Effector CD8-positive, alpha-beta T cell (primary cell): ENCODE measurements around the gene ZBTB46.

Source experiments
- DNase-seq: peaks from one replicate; lab custom pipeline; 2025; lab: John Stamatoyannopoulos, UW

The ZBTB46 gene

GRCh38 chr20:63694584-63695423, 136.3 kb downstream of the ZBTB46 start:
- DNase-seq: no peak

- DNase-seq: no peak
Observed at GRCh38 chr20:63693733-63694583, 137.1 kb downstream of the ZBTB46 start.
